SK-N-MC (cell line): ENCODE measurements around the gene KCTD5.

Source experiments
- EZH2 ChIP-seq: fragments of 200-600 bp; sonication (generic); IDR thresholded peaks from one replicate; pipeline ENCODE4 v1.6.1; 2017; ENCODE audit warnings: antibody characterized with exemption
- POLR2AphosphoS5 ChIP-seq: IDR thresholded peaks from 2 replicates; pipeline ENCODE4 v1.6.1; 2012; ENCODE audit warnings: mild to moderate bottlenecking, low read depth, low read length, borderline replicate concordance

GRCh38 chr16:2739625-2740430, 57.5 kb downstream of the KCTD5 start:
- TF ChIP-seq EZH2 (no peak), POLR2AphosphoS5 (no peak)
